ENCODE data around the gene RAB10. TPM values are rescaled to one million over a fixed set of nuclear protein-coding genes. Genes with fewer than 3 reads are reported as not detected.
A peak's percentile ranks its signal among the peaks of the same experiment; 100 is the strongest.

RAB10 gene
- total and polyA plus RNA-seq, 9 of the 15 experiments (the other 6 are each of a cell fraction or from before 2014, with no cell fraction given), result 25.1 to 214 (median 157) TPM

- TF ChIP-seq, protein P1, sequence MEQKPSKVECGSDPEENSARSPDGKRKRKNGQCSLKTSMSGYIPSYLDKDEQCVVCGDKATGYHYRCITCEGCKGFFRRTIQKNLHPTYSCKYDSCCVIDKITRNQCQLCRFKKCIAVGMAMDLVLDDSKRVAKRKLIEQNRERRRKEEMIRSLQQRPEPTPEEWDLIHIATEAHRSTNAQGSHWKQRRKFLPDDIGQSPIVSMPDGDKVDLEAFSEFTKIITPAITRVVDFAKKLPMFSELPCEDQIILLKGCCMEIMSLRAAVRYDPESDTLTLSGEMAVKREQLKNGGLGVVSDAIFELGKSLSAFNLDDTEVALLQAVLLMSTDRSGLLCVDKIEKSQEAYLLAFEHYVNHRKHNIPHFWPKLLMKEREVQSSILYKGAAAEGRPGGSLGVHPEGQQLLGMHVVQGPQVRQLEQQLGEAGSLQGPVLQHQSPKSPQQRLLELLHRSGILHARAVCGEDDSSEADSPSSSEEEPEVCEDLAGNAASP (IDR thresholded peaks at IDR 0.05), result no peak
- TF ChIP-seq ZNF282 (CRISPR knock-in tag; IDR thresholded peaks at IDR 0.05) (no peak), RBM14 (IDR thresholded peaks at IDR 0.05; ENCODE audit: borderline replicate concordance, insufficient read depth, low read depth, low read length) (no peak), BCOR (IDR thresholded peaks at IDR 0.05) (0 out of 2 replicates have a peak, but pooled peaks have one; percentile 28), MAZ (CRISPR knock-in tag; conservative IDR thresholded peaks at IDR 0.05 in 1 of 2, IDR thresholded peaks at IDR 0.05 in 1 of 2) (peak in 1 of 2 experiments; percentile 36; a peak in 1 of 4 replicates), CREB5 (CRISPR knock-in tag; IDR thresholded peaks at IDR 0.05) (no peak), POLR2G (IDR thresholded peaks at IDR 0.05; ENCODE audit: low read depth, low read length) (peak; percentile 46), ZNF165 (CRISPR knock-in tag; IDR thresholded peaks at IDR 0.05; ENCODE audit: borderline replicate concordance) (no peak), ZFP91 (CRISPR knock-in tag; IDR thresholded peaks at IDR 0.05) (no peak), EGR1 (conservative IDR thresholded peaks at IDR 0.05) (peak; percentile 79)
- TF ChIP-seq, protein P2, sequence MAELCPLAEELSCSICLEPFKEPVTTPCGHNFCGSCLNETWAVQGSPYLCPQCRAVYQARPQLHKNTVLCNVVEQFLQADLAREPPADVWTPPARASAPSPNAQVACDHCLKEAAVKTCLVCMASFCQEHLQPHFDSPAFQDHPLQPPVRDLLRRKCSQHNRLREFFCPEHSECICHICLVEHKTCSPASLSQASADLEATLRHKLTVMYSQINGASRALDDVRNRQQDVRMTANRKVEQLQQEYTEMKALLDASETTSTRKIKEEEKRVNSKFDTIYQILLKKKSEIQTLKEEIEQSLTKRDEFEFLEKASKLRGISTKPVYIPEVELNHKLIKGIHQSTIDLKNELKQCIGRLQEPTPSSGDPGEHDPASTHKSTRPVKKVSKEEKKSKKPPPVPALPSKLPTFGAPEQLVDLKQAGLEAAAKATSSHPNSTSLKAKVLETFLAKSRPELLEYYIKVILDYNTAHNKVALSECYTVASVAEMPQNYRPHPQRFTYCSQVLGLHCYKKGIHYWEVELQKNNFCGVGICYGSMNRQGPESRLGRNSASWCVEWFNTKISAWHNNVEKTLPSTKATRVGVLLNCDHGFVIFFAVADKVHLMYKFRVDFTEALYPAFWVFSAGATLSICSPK (IDR thresholded peaks at IDR 0.05; ENCODE audit: borderline replicate concordance), result no peak
- TF ChIP-seq, protein P3, sequence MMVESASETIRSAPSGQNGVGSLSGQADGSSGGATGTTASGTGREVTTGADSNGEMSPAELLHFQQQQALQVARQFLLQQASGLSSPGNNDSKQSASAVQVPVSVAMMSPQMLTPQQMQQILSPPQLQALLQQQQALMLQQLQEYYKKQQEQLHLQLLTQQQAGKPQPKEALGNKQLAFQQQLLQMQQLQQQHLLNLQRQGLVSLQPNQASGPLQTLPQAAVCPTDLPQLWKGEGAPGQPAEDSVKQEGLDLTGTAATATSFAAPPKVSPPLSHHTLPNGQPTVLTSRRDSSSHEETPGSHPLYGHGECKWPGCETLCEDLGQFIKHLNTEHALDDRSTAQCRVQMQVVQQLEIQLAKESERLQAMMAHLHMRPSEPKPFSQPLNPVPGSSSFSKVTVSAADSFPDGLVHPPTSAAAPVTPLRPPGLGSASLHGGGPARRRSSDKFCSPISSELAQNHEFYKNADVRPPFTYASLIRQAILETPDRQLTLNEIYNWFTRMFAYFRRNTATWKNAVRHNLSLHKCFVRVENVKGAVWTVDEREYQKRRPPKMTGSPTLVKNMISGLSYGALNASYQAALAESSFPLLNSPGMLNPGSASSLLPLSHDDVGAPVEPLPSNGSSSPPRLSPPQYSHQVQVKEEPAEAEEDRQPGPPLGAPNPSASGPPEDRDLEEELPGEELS (CRISPR knock-in tag; IDR thresholded peaks at IDR 0.05; ENCODE audit: borderline replicate concordance), result no peak
- TF ChIP-seq, protein P4, sequence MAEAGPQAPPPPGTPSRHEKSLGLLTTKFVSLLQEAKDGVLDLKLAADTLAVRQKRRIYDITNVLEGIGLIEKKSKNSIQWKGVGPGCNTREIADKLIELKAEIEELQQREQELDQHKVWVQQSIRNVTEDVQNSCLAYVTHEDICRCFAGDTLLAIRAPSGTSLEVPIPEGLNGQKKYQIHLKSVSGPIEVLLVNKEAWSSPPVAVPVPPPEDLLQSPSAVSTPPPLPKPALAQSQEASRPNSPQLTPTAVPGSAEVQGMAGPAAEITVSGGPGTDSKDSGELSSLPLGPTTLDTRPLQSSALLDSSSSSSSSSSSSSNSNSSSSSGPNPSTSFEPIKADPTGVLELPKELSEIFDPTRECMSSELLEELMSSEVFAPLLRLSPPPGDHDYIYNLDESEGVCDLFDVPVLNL (CRISPR knock-in tag; IDR thresholded peaks at IDR 0.05; ENCODE audit: low read depth), result no peak
Measured at GRCh38 chr2:26178746-26179436, 145.0 kb downstream of the RAB10 start (continued).
